Measurements from ENCODE around the gene POLD3. TPM values are rescaled to one million over a fixed set of nuclear protein-coding genes. Genes with fewer than 3 reads are reported as not detected.

POLD3 gene
- total RNA-seq, 1 donor from 2014 or later, result 6.2 TPM

DNA sequence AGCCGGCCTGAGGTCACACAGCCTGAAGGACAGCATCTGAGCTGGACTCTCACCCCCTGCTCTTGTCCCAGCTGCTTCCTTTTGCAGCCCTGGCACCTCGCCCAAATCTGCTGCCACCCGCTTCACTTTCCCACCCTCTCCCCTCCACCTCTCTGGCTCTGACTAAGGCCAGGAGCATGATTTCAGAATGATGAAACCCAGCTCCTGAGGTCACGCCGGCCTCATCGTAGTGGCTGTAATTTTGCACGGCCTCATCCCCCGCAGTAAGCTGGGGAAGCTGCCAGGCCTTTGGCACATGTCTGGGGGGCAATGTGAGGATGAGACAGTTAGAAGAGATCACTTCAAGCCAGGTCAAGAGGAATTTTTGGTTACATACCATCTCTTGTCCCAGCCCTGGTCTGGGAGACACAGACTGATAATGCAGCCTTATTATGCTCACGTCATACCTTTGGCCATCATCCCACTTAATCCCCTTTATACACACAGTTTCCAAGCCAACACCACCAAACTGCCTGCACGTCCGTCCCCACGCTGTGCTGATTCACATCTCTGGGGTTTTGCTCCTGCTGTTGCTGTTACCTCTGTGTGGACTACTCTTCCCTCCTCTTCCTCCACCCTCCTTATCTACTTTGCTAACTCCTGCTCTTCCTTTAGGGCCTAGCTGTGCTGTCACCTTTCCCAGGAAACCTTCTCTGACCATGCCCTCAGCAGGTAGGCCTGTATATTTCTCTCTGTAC, 80.7 kb downstream of the POLD3 start:
- peak overlapping the region; percentile 80 for H3K27ac ChIP-seq (replicated peaks)
- intact Hi-C loops (cut with micrococcal nuclease), result no loop called here
- DNase-seq, result peak; percentile 83
- H3K4me1 ChIP-seq, result peaks cover 25% of the 10 kb centered on the region
- H3K4me3 ChIP-seq, result no peak overlapping the region
- H3K36me3 ChIP-seq, result no peaks in the 10 kb centered on the region
- H3K9me3 ChIP-seq (replicated peaks), result no peaks in the 10 kb centered on the region
- no peaks in the 10 kb centered on the region for H3K27me3 ChIP-seq (ENCODE audit: low read depth)
- TF ChIP-seq, protein P1, sequence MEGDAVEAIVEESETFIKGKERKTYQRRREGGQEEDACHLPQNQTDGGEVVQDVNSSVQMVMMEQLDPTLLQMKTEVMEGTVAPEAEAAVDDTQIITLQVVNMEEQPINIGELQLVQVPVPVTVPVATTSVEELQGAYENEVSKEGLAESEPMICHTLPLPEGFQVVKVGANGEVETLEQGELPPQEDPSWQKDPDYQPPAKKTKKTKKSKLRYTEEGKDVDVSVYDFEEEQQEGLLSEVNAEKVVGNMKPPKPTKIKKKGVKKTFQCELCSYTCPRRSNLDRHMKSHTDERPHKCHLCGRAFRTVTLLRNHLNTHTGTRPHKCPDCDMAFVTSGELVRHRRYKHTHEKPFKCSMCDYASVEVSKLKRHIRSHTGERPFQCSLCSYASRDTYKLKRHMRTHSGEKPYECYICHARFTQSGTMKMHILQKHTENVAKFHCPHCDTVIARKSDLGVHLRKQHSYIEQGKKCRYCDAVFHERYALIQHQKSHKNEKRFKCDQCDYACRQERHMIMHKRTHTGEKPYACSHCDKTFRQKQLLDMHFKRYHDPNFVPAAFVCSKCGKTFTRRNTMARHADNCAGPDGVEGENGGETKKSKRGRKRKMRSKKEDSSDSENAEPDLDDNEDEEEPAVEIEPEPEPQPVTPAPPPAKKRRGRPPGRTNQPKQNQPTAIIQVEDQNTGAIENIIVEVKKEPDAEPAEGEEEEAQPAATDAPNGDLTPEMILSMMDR (IDR thresholded peaks at IDR 0.05; ENCODE audit: borderline replicate concordance), result no peak

DNA sequence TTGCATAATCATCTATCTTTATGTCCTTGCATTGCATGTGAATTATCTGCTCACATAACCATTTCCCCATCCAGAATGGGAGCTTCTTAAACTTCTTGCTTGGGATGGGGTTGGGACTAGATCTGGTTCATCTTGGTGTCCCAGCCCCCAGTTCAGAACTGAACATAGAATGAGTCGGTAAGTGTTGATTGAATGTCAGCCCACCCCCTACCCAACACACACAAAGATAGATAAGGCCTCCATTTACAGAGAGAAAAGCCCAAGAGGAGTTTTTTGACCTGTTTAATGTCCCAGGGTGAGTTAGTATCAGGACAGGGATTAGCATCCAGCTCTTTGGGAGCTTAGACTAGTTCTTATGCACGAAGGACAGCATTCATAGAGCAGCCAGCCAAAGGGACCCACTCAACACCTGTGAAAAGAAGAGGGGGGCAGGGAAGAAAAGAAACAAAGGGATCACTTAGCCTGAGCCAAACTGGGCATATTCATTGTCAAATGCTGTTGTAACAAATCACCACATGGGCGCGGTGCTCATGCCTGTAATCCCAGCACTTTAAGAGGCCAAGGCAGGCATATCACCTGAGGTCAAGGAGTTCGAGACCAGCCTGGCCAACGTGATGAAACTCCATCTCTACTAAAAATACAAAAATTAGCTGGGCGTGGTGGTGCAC, 81.4 kb downstream of the POLD3 start:
- DNase-seq, result no peak
- TF ChIP-seq, protein P1 (IDR thresholded peaks at IDR 0.05; ENCODE audit: borderline replicate concordance), result no peak
- no peaks in the 10 kb centered on the region for H3K36me3 ChIP-seq
- H3K27me3 ChIP-seq (ENCODE audit: low read depth), result no peaks in the 10 kb centered on the region
- intact Hi-C loops (cut with micrococcal nuclease), result no loop called here
- peak overlapping the region; percentile 80 for H3K27ac ChIP-seq (replicated peaks)
- H3K4me3 ChIP-seq, result no peak overlapping the region
- no peaks in the 10 kb centered on the region for H3K9me3 ChIP-seq (replicated peaks)
- H3K4me1 ChIP-seq, result peaks cover 28% of the 10 kb centered on the region

DNA sequence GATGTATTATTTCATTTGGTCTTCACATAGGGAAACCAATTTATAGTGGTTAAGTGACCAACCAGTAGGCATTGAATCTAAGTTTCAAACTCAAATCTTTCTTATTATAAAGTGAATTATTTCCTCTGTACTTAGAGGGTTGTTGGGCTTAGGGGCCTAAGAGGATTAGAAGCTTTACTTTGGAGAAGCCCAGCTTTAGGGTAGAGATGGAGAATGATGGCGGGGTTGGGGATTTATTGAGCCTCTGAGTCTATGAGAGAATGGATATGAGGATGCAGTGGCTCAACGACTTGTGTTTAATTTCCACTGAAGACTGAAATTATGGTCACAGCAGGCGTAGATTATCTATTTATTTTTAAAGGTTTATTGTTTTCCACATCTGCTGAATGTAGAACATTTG, 83.4 kb downstream of the POLD3 start:
- H3K27ac ChIP-seq (replicated peaks), result peak overlapping the region; percentile 60

DNA sequence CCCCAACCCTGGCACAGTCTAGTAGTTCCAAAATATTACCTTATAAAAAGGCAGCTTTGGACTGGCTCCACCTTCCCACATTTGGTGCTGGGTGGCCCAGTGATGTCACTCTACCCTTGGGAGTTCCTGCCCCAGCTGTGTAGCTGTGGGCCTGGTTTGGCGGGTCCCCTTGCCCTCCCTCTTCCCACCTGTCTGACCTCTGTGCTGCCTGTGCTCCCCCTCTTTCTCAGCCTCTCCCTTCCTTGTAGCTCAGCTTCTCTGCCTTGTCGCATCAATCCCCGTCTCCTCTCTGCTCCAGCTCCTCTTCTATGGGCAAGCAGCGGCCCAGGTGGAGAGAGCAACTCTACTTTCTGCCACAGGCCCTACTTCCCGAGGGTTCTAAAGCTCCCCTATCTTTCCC, 84.2 kb downstream of the POLD3 start:
- no peaks in the 10 kb centered on the region for H3K27me3 ChIP-seq (ENCODE audit: low read depth)
- no peaks in the 10 kb centered on the region for H3K36me3 ChIP-seq
- TF ChIP-seq, protein P1 (IDR thresholded peaks at IDR 0.05; ENCODE audit: borderline replicate concordance), result no peak
- no peaks in the 10 kb centered on the region for H3K9me3 ChIP-seq (replicated peaks)
- peaks cover 35% of the 10 kb centered on the region for H3K4me1 ChIP-seq
- no peak overlapping the region for H3K4me3 ChIP-seq
- intact Hi-C loops (cut with micrococcal nuclease), result no loop called here
- no peak for DNase-seq
- H3K27ac ChIP-seq (replicated peaks), result peak overlapping the region; percentile 60

More for the DNA sequence above, 83.4 kb downstream of the POLD3 start:
- intact Hi-C loops (cut with micrococcal nuclease), result no loop called here
- Histone ChIP-seq H3K9me3 (replicated peaks) (no peaks in the 10 kb centered on the region), H3K27me3 (ENCODE audit: low read depth) (no peaks in the 10 kb centered on the region), H3K36me3 (no peaks in the 10 kb centered on the region), H3K4me3 (no peak overlapping the region), H3K4me1 (peaks cover 28% of the 10 kb centered on the region)
- TF ChIP-seq, protein P1 (IDR thresholded peaks at IDR 0.05; ENCODE audit: borderline replicate concordance), result no peak
- DNase-seq, result no peak

DNA sequence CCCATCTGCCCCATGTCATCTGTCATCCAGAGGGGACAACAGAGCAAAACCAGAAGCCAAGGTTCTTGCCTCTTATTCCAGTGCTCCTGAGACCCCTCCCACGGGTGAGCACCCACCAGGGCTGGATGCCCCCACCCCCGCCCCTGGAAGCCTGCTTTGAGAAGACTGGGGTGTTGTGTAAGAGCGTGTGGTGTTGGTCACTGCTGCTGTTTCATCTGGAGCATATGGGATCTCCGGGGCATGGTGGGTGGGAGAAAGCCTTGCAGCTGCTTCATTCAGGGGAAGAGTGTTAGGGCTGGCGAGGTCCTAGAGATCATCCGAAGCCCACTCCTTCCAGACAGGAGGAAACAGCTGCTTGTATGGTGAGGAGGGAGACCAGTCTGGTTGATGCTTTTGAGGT, 84.7 kb downstream of the POLD3 start:
- Histone ChIP-seq H3K27ac (replicated peaks) (peak overlapping the region; percentile 60), H3K36me3 (no peaks in the 10 kb centered on the region), H3K27me3 (ENCODE audit: low read depth) (no peaks in the 10 kb centered on the region), H3K4me3 (no peak overlapping the region), H3K9me3 (replicated peaks) (no peaks in the 10 kb centered on the region), H3K4me1 (peaks cover 37% of the 10 kb centered on the region)
- DNase-seq, result no peak
- intact Hi-C loops (cut with micrococcal nuclease), result no loop called here
- TF ChIP-seq, protein P1 (IDR thresholded peaks at IDR 0.05; ENCODE audit: borderline replicate concordance), result no peak
